HG02588 (cell line): ENCODE results near the gene SLC9C2.

Source experiments
- ATAC-seq: cut with Tn5 transposase; IDR thresholded peaks from one replicate; pipeline ENCODE4 v1.9.1; 2021; ENCODE audit warnings: mild to moderate bottlenecking, moderate library complexity; ENCODE audit not compliant: unreplicated experiment

The SLC9C2 gene

GRCh38 chr1:173454966-173455524, 147.8 kb downstream of the SLC9C2 start:
- no peak for ATAC-seq

GRCh38 chr1:173453982-173454381, 148.9 kb downstream of the SLC9C2 start:
- no peak for ATAC-seq

DNA sequence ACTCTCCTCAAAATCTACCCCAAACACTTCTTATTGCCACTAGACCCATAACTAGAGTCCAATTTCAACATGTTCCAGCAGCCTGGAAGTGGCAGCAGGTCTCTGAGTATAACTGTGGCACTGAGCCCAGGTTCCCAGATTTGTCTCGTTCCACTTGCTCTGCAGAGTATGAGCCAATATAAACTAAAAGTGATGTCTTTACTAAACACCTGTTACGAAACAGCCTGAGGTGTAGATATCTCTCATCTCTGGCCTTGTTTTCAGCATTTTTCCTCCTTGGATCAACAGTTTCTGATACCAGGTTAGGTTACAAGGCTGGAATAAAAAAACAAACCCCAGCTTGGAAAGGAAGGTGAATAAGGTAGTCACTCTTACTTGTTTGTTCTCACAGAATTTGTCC, 150.9 kb downstream of the SLC9C2 start:
- ATAC-seq, result no peak
